A673 (cell line): Measurements from ENCODE around the gene RACGAP1.

ENCODE experiments used
- CTCF ChIP-seq: fragments of 300-800, 200-600 bp; sonication (generic); conservative IDR thresholded peaks from 2 replicates; pipeline ENCODE4 v1.5.1; 2017; ENCODE audit warnings: low read depth, mild to moderate bottlenecking, antibody characterized with exemption, low read length, moderate library complexity, mixed read lengths
- EZH2 ChIP-seq: fragments of 200-600 bp; sonication (generic); IDR thresholded peaks from 2 replicates; pipeline ENCODE4 v1.6.1; 2017; ENCODE audit warnings: borderline replicate concordance, low read depth, mild to moderate bottlenecking, mixed read lengths, antibody characterized with exemption, low read length; ENCODE audit not compliant: poor library complexity, severe bottlenecking

GRCh38 chr12:49964849-49965624, 60.3 kb downstream of the RACGAP1 start:
- no peak for TF ChIP-seq CTCF
- TF ChIP-seq EZH2: no peak
